ENCODE data around the gene TAS2R8. TPM values are rescaled to one million over a fixed set of nuclear protein-coding genes. Genes with fewer than 3 reads are reported as not detected.
"Not testable (repeated sequence)": the region's sequence is repeated elsewhere in the genome, so short reads cannot be mapped to it uniquely, and the experiment has no call there.

The TAS2R8 gene
- polyA plus RNA-seq, 2 donors, result not detected

GRCh38 chr12:10824957-10825356 is 17.9 kb upstream of the TAS2R8 start:
- Histone ChIP-seq H3K36me3 (ENCODE audit: control insufficient read depth in 2 of 2, insufficient read depth in 2 of 2, low read length in 1 of 2) (no peaks in the 10 kb centered on the region), H3K4me3 (ENCODE audit: low read depth in 1 of 2, low read length in 2 of 2) (no peak overlapping the region), H3K9me3 (ENCODE audit: control insufficient read depth in 2 of 2, insufficient read depth in 1 of 2, low read depth in 1 of 2, low read length in 1 of 2) (no peaks in the 10 kb centered on the region), H3K27me3 (ENCODE audit: control insufficient read depth in 1 of 2, insufficient read depth in 2 of 2, low read length in 2 of 2) (no peaks in the 10 kb centered on the region), H3K27ac (ENCODE audit: low read depth in 2 of 2, low read length in 1 of 2) (no peak overlapping the region), H3K4me1 (ENCODE audit: control insufficient read depth in 2 of 2, insufficient read depth in 2 of 2, low read length in 1 of 2) (no peaks in the 10 kb centered on the region)
- 83 to 90% methylated on average over 3 of the region's 3 CpGs for WGBS, 2 donors

DNA sequence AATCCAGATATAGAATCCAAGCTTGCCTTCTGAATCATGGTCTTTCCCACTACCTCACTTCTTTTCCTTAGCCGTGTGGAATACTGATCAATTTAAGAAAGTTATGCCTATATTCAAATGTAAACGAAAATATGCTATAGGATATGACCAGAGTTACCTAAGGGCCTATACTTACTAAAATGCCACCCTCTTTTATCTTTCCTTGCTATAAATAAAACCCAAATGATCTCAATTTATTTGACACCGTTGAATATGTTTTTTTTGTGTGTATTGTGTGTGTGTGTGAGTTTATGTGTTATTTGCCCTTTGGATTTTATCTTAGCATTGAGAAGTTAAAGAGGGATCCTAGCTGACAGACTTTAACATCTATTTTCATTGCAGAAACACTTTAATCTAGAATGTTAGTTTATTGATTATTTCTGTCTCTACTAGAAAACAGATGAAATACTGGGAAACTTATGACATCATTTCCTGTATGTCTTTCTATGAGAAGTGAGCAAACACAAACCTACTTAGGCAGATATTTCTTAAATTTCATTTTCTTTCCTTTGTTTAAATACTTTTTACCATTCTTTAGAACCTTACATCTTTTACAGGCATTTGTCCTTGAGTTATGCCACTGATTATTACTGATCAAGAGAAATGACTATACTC is 4.9 kb upstream of the TAS2R8 start:
- Histone ChIP-seq H3K27me3 (ENCODE audit: control insufficient read depth in 1 of 2, insufficient read depth in 2 of 2, low read length in 2 of 2) (no peaks in the 10 kb centered on the region), H3K27ac (ENCODE audit: low read depth in 2 of 2, low read length in 1 of 2) (no peak overlapping the region), H3K36me3 (ENCODE audit: control insufficient read depth in 2 of 2, insufficient read depth in 2 of 2, low read length in 1 of 2) (no peaks in the 10 kb centered on the region), H3K4me3 (ENCODE audit: low read depth in 1 of 2, low read length in 2 of 2) (no peak overlapping the region), H3K4me1 (ENCODE audit: control insufficient read depth in 2 of 2, insufficient read depth in 2 of 2, low read length in 1 of 2) (no peaks in the 10 kb centered on the region), H3K9me3 (ENCODE audit: control insufficient read depth in 2 of 2, insufficient read depth in 1 of 2, low read depth in 1 of 2, low read length in 1 of 2) (no peaks in the 10 kb centered on the region)
- 79 to 83% methylated on average over 3 of the region's 3 CpGs for WGBS, 2 donors

GRCh38 chr12:10810068-10810467 is 3.0 kb upstream of the TAS2R8 start, which contains the start of gene TAS2R9:
TAS2R9 (minus strand) TSS chr12:10810168; CDS start chr12:10810075, 93 bp downstream.
- H3K4me3 ChIP-seq (ENCODE audit: low read depth in 1 of 2, low read length in 2 of 2), result no peak within 1 kb of the TSS
- no peaks in the 10 kb centered on the region for H3K9me3 ChIP-seq (ENCODE audit: control insufficient read depth in 2 of 2, insufficient read depth in 1 of 2, low read depth in 1 of 2, low read length in 1 of 2)
- H3K36me3 ChIP-seq (ENCODE audit: control insufficient read depth in 2 of 2, insufficient read depth in 2 of 2, low read length in 1 of 2), result no peaks in the 10 kb centered on the region
- H3K27ac ChIP-seq (ENCODE audit: low read depth in 2 of 2, low read length in 1 of 2), result no peak within 1 kb of the TSS
- H3K4me1 ChIP-seq (ENCODE audit: control insufficient read depth in 2 of 2, insufficient read depth in 2 of 2, low read length in 1 of 2), result no peaks in the 10 kb centered on the region
- H3K27me3 ChIP-seq (ENCODE audit: control insufficient read depth in 1 of 2, insufficient read depth in 2 of 2, low read length in 2 of 2), result no peaks in the 10 kb centered on the region

- H3K36me3 ChIP-seq (ENCODE audit: control insufficient read depth in 2 of 2, insufficient read depth in 2 of 2, low read length in 1 of 2), result no peaks in the 10 kb centered on the region
- H3K4me1 ChIP-seq (ENCODE audit: control insufficient read depth in 2 of 2, insufficient read depth in 2 of 2, low read length in 1 of 2), result no peaks in the 10 kb centered on the region
- no peaks in the 10 kb centered on the region for H3K27me3 ChIP-seq (ENCODE audit: control insufficient read depth in 1 of 2, insufficient read depth in 2 of 2, low read length in 2 of 2)
- no peak within 1 kb of the TSS for H3K27ac ChIP-seq (ENCODE audit: low read depth in 2 of 2, low read length in 1 of 2)
- H3K9me3 ChIP-seq (ENCODE audit: control insufficient read depth in 2 of 2, insufficient read depth in 1 of 2, low read depth in 1 of 2, low read length in 1 of 2), result no peaks in the 10 kb centered on the region
- WGBS, 2 donors, result 54 to 59% methylated on average over 4 of the region's 4 CpGs
- no peak within 1 kb of the TSS for H3K4me3 ChIP-seq (ENCODE audit: low read depth in 1 of 2, low read length in 2 of 2)
Measured at GRCh38 chr12:10802587-10802986, 4.5 kb downstream of the TAS2R8 start, which contains the start of gene TAS2R7. TAS2R7 (minus strand) TSS chr12:10802627; CDS start chr12:10802570, 57 bp downstream.

DNA sequence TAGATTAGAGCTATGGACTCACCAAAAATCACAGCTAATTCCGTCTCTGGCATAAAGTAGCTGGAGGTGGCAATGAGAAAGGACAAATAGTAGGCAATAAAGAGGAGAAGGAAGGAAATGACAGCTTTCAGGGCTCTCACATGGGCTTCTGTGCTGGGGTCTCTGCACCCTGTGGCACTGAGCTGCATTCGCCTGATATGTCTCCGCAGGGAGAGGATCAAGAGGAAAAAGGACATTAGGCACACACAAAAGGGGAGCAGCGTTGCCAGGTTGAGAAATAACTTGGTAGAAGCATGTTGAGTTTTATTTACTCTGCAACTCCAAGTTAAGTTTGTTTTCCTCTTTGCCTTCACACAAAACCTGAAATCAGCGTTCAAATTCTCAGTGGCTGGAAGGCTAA is 5.3 kb downstream of the TAS2R8 start:
- H3K27ac ChIP-seq (ENCODE audit: low read depth in 2 of 2, low read length in 1 of 2), result no peak overlapping the region
- no peaks in the 10 kb centered on the region for H3K4me1 ChIP-seq (ENCODE audit: control insufficient read depth in 2 of 2, insufficient read depth in 2 of 2, low read length in 1 of 2)
- H3K4me3 ChIP-seq (ENCODE audit: low read depth in 1 of 2, low read length in 2 of 2), result no peak overlapping the region
- H3K36me3 ChIP-seq (ENCODE audit: control insufficient read depth in 2 of 2, insufficient read depth in 2 of 2, low read length in 1 of 2), result no peaks in the 10 kb centered on the region
- no peaks in the 10 kb centered on the region for H3K9me3 ChIP-seq (ENCODE audit: control insufficient read depth in 2 of 2, insufficient read depth in 1 of 2, low read depth in 1 of 2, low read length in 1 of 2)
- WGBS, 2 donors, result 47 to 54% methylated on average over 5 of the region's 5 CpGs
- no peaks in the 10 kb centered on the region for H3K27me3 ChIP-seq (ENCODE audit: control insufficient read depth in 1 of 2, insufficient read depth in 2 of 2, low read length in 2 of 2)

DNA sequence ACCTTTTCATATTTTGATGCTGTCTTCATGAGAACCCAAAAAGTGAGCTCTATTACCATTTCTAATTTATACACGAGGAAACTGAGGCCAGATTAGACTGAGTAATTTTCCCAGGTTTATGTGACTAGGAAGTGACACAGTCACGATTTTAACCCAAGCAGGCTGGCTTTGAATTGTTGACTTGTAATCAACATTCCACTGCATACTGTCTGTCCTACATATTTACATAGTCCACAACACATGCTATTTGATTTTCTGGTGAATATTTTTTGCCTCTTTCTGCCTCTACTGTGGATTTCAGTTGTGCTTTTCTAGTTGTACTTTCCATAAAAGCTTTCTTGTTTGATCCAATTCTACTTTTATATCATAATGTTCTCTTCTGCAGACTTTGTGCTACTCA is 12.9 kb downstream of the TAS2R8 start:
- Histone ChIP-seq H3K4me1 (ENCODE audit: control insufficient read depth in 2 of 2, insufficient read depth in 2 of 2, low read length in 1 of 2) (no peaks in the 10 kb centered on the region), H3K27me3 (ENCODE audit: control insufficient read depth in 1 of 2, insufficient read depth in 2 of 2, low read length in 2 of 2) (no peaks in the 10 kb centered on the region), H3K4me3 (ENCODE audit: low read depth in 1 of 2, low read length in 2 of 2) (no peak overlapping the region), H3K36me3 (ENCODE audit: control insufficient read depth in 2 of 2, insufficient read depth in 2 of 2, low read length in 1 of 2) (no peaks in the 10 kb centered on the region), H3K27ac (ENCODE audit: low read depth in 2 of 2, low read length in 1 of 2) (no peak overlapping the region), H3K9me3 (ENCODE audit: control insufficient read depth in 2 of 2, insufficient read depth in 1 of 2, low read depth in 1 of 2, low read length in 1 of 2) (no peaks in the 10 kb centered on the region)
- WGBS, 2 donors, result 41 to 46% methylated on average over 2 of the region's 2 CpGs

- not testable (repeated sequence) for H3K27ac ChIP-seq (ENCODE audit: low read depth in 2 of 2, low read length in 1 of 2); H3K36me3 ChIP-seq (ENCODE audit: control insufficient read depth in 2 of 2, insufficient read depth in 2 of 2, low read length in 1 of 2); H3K9me3 ChIP-seq (ENCODE audit: control insufficient read depth in 2 of 2, insufficient read depth in 1 of 2, low read depth in 1 of 2, low read length in 1 of 2); H3K4me3 ChIP-seq (ENCODE audit: low read depth in 1 of 2, low read length in 2 of 2); H3K4me1 ChIP-seq (ENCODE audit: control insufficient read depth in 2 of 2, insufficient read depth in 2 of 2, low read length in 1 of 2); H3K27me3 ChIP-seq (ENCODE audit: control insufficient read depth in 1 of 2, insufficient read depth in 2 of 2, low read length in 2 of 2)
- 85 to 88% methylated on average over 4 of the region's 4 CpGs for WGBS, 2 donors
Measured at GRCh38 chr12:10791769-10792168, 15.3 kb downstream of the TAS2R8 start.

GRCh38 chr12:10783252-10783651 is 23.8 kb downstream of the TAS2R8 start:
- no peaks in the 10 kb centered on the region for H3K36me3 ChIP-seq (ENCODE audit: control insufficient read depth in 2 of 2, insufficient read depth in 2 of 2, low read length in 1 of 2)
- no peaks in the 10 kb centered on the region for H3K27me3 ChIP-seq (ENCODE audit: control insufficient read depth in 1 of 2, insufficient read depth in 2 of 2, low read length in 2 of 2)
- no peak overlapping the region for H3K27ac ChIP-seq (ENCODE audit: low read depth in 2 of 2, low read length in 1 of 2)
- no peaks in the 10 kb centered on the region for H3K9me3 ChIP-seq (ENCODE audit: control insufficient read depth in 2 of 2, insufficient read depth in 1 of 2, low read depth in 1 of 2, low read length in 1 of 2)
- 60 to 62% methylated on average over 5 of the region's 5 CpGs for WGBS, 2 donors
- H3K4me1 ChIP-seq (ENCODE audit: control insufficient read depth in 2 of 2, insufficient read depth in 2 of 2, low read length in 1 of 2), result no peaks in the 10 kb centered on the region
- no peak overlapping the region for H3K4me3 ChIP-seq (ENCODE audit: low read depth in 1 of 2, low read length in 2 of 2)

DNA sequence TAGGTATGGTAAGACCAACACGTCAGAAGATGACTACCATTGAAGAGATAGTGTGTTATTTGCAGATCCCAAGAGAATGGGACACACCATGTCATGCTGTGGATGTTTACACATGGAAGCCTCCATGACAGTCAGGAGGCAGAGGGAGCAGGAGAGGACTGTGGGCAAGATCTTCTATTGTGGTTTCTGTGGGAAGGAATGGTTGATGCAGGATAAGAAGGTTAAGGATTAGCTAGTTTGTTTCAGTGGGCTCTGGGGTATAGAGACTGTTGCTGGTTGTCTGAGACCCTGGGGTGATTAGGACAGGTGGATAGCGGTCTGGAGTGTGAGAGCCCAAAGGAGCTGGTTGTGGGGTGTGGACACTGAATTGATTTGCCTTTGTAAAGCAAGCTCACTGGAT is 28.0 kb downstream of the TAS2R8 start:
- Histone ChIP-seq H3K27me3 (ENCODE audit: control insufficient read depth in 1 of 2, insufficient read depth in 2 of 2, low read length in 2 of 2) (no peaks in the 10 kb centered on the region), H3K9me3 (ENCODE audit: control insufficient read depth in 2 of 2, insufficient read depth in 1 of 2, low read depth in 1 of 2, low read length in 1 of 2) (no peaks in the 10 kb centered on the region), H3K4me3 (ENCODE audit: low read depth in 1 of 2, low read length in 2 of 2) (no peak overlapping the region), H3K4me1 (ENCODE audit: control insufficient read depth in 2 of 2, insufficient read depth in 2 of 2, low read length in 1 of 2) (no peaks in the 10 kb centered on the region), H3K27ac (ENCODE audit: low read depth in 2 of 2, low read length in 1 of 2) (no peak overlapping the region), H3K36me3 (ENCODE audit: control insufficient read depth in 2 of 2, insufficient read depth in 2 of 2, low read length in 1 of 2) (no peaks in the 10 kb centered on the region)
- WGBS, 2 donors, result 79 to 83% methylated on average over 2 of the region's 2 CpGs

GRCh38 chr12:10771132-10771733 is 35.9 kb downstream of the TAS2R8 start:
- 0% methylated on average over 1 of the region's 1 CpG for WGBS, 2 donors
- Histone ChIP-seq H3K27me3 (ENCODE audit: control insufficient read depth in 1 of 2, insufficient read depth in 2 of 2, low read length in 2 of 2) (no peaks in the 10 kb centered on the region), H3K4me3 (ENCODE audit: low read depth in 1 of 2, low read length in 2 of 2) (no peak overlapping the region)

More at GRCh38 chr12:10771132-10771733, 35.9 kb downstream of the TAS2R8 start:
- H3K9me3 ChIP-seq (ENCODE audit: control insufficient read depth in 2 of 2, insufficient read depth in 1 of 2, low read depth in 1 of 2, low read length in 1 of 2), result no peaks in the 10 kb centered on the region
- no peaks in the 10 kb centered on the region for H3K4me1 ChIP-seq (ENCODE audit: control insufficient read depth in 2 of 2, insufficient read depth in 2 of 2, low read length in 1 of 2)
- H3K36me3 ChIP-seq (ENCODE audit: control insufficient read depth in 2 of 2, insufficient read depth in 2 of 2, low read length in 1 of 2), result no peaks in the 10 kb centered on the region
- no peak overlapping the region for H3K27ac ChIP-seq (ENCODE audit: low read depth in 2 of 2, low read length in 1 of 2)
